ENCODE data around the gene PSKH1. TPM values are rescaled to one million over a fixed set of nuclear protein-coding genes. Genes with fewer than 3 reads are reported as not detected.

The PSKH1 gene
- total RNA-seq, 2 donors from 2014 or later = 32.1 to 37.4 TPM

GRCh38 chr16:67871256-67871655 is 21.8 kb upstream of the PSKH1 start:
- H3K9me3 Mint-ChIP-seq = no peaks in the 10 kb centered on the region
- no peak for DNase-seq
- H3K27me3 Mint-ChIP-seq (ENCODE audit: insufficient read depth) = no peaks in the 10 kb centered on the region
- Histone ChIP-seq H3K9ac (ENCODE audit: extremely low read depth, low read length, poor library complexity, severe bottlenecking) (no peak overlapping the region), H3K36me3 (ENCODE audit: control insufficient read depth, insufficient read depth, low read length) (peaks cover 58% of the 10 kb centered on the region), H3K4me1 (ENCODE audit: control insufficient read depth, insufficient read depth, low read length) (no peaks in the 10 kb centered on the region), H3K4me3 (ENCODE audit: low read length) (no peak overlapping the region), H3K27me3 (ENCODE audit: control insufficient read depth, insufficient read depth, low read length, poor library complexity, severe bottlenecking) (no peaks in the 10 kb centered on the region), H3K9me3 (ENCODE audit: control insufficient read depth, low read length) (no peaks in the 10 kb centered on the region), H3K27ac (ENCODE audit: low read depth, low read length) (no peak overlapping the region)
- no peak overlapping the region for H3K27ac Mint-ChIP-seq
- peaks cover 31% of the 10 kb centered on the region for H3K36me3 Mint-ChIP-seq (ENCODE audit: low read depth)
- H3K4me1 Mint-ChIP-seq = peaks cover 13% of the 10 kb centered on the region
- H3K4me3 Mint-ChIP-seq = no peak overlapping the region
- WGBS, 2 experiments (ENCODE audit: insufficient coverage in 1 of 2, insufficient read length in 1 of 2) = 85 to 100% methylated on average over 2 to 3 of the region's 3 CpGs
- no peak for TF ChIP-seq CTCF (conservative IDR thresholded peaks at IDR 0.05)

- no peaks in the 10 kb centered on the region for H3K27me3 Mint-ChIP-seq (ENCODE audit: insufficient read depth)
- Histone ChIP-seq H3K4me1 (ENCODE audit: control insufficient read depth, insufficient read depth, low read length) (no peaks in the 10 kb centered on the region), H3K9me3 (ENCODE audit: control insufficient read depth, low read length) (no peaks in the 10 kb centered on the region), H3K27me3 (ENCODE audit: control insufficient read depth, insufficient read depth, low read length, poor library complexity, severe bottlenecking) (no peaks in the 10 kb centered on the region), H3K4me3 (ENCODE audit: low read length) (peak overlapping the region; percentile 88), H3K9ac (ENCODE audit: extremely low read depth, low read length, poor library complexity, severe bottlenecking) (peak overlapping the region; percentile 91), H3K36me3 (ENCODE audit: control insufficient read depth, insufficient read depth, low read length) (peaks cover 56% of the 10 kb centered on the region), H3K27ac (ENCODE audit: low read depth, low read length) (peak overlapping the region; percentile 48)
- H3K4me3 Mint-ChIP-seq = peak overlapping the region; percentile 84
- 89 to 91% methylated on average over 1 to 2 of the region's 2 CpGs for WGBS, 2 experiments (ENCODE audit: insufficient coverage in 1 of 2, insufficient read length in 1 of 2)
- peak overlapping the region; percentile 66 for H3K27ac Mint-ChIP-seq
- no peak for DNase-seq
- no peak for TF ChIP-seq CTCF (conservative IDR thresholded peaks at IDR 0.05)
- H3K9me3 Mint-ChIP-seq = no peaks in the 10 kb centered on the region
- peaks cover 34% of the 10 kb centered on the region for H3K36me3 Mint-ChIP-seq (ENCODE audit: low read depth)
- H3K4me1 Mint-ChIP-seq = peaks cover 13% of the 10 kb centered on the region
Observed at GRCh38 chr16:67872131-67872630, 20.9 kb upstream of the PSKH1 start.

GRCh38 chr16:67872631-67873434 is 20.2 kb upstream of the PSKH1 start, which contains the start of gene EDC4:
Gene EDC4 (plus strand): TSS chr16:67873052. CDS start chr16:67873262, 210 bp downstream.
- Mint-ChIP-seq H3K27ac (peak within 1 kb of the TSS; percentile 91), H3K9me3 (no peaks in the 10 kb centered on the region), H3K27me3 (ENCODE audit: insufficient read depth) (no peaks in the 10 kb centered on the region), H3K36me3 (ENCODE audit: low read depth) (peaks cover 37% of the 10 kb centered on the region), H3K4me1 (peaks cover 13% of the 10 kb centered on the region), H3K4me3 (peak within 1 kb of the TSS; percentile 84)
- Histone ChIP-seq H3K27me3 (ENCODE audit: control insufficient read depth, insufficient read depth, low read length, poor library complexity, severe bottlenecking) (no peaks in the 10 kb centered on the region), H3K4me3 (ENCODE audit: low read length) (peak within 1 kb of the TSS; percentile 88), H3K27ac (ENCODE audit: low read depth, low read length) (peak within 1 kb of the TSS; percentile 63), H3K9me3 (ENCODE audit: control insufficient read depth, low read length) (no peaks in the 10 kb centered on the region), H3K9ac (ENCODE audit: extremely low read depth, low read length, poor library complexity, severe bottlenecking) (peak within 1 kb of the TSS; percentile 91), H3K36me3 (ENCODE audit: control insufficient read depth, insufficient read depth, low read length) (peaks cover 56% of the 10 kb centered on the region), H3K4me1 (ENCODE audit: control insufficient read depth, insufficient read depth, low read length) (no peaks in the 10 kb centered on the region)
- peak; percentile 90 for DNase-seq
- TF ChIP-seq CTCF (conservative IDR thresholded peaks at IDR 0.05) = no peak
- WGBS, 2 experiments (ENCODE audit: insufficient coverage in 1 of 2, insufficient read length in 1 of 2) = 6 to 7% methylated on average over 21 to 72 of the region's 72 CpGs
